Activated B cell treated with CpG ODN at 0.5 μM for 24 hours (primary cell): ENCODE measurements around the gene POLR1D. TPM values are rescaled to one million over a fixed set of nuclear protein-coding genes. Genes with fewer than 3 reads are reported as not detected.

Experiments
- ATAC-seq: fragments of 200-7000 bp; cut with Tn5 transposase; one replicate; pipeline ENCODE4 v1.10.0; 2021; ENCODE audit warnings: low read depth, mild to moderate bottlenecking, moderate library complexity
- CTCF ChIA-PET: fragments of 350-600 bp; sonication (Branson Sonifier 250); formaldehyde crosslinking; loops from one replicate; lab custom pipeline; 2021; ENCODE audit warnings: antibody characterized with exemption; lab: Charles Lee
- POLR2A ChIA-PET: fragments of 350-600 bp; sonication (Branson Sonifier 250); formaldehyde crosslinking; loops from one replicate; lab custom pipeline; 2021; ENCODE audit warnings: antibody characterized with exemption; lab: Charles Lee
- DNase-seq: peaks from one replicate; pipeline ENCODE4 v3.0.0; 2022
- H3K27ac Mint-ChIP-seq: one replicate; pipeline ENCODE4 v1.8.0; 2020; ENCODE audit warnings: mixed read lengths
- H3K27me3 Mint-ChIP-seq: one replicate; pipeline ENCODE4 v1.8.0; 2021; ENCODE audit warnings: mixed read lengths
- H3K36me3 Mint-ChIP-seq: one replicate; pipeline ENCODE4 v1.8.0; 2021; ENCODE audit warnings: low read depth, mixed read lengths
- H3K4me1 Mint-ChIP-seq: one replicate; pipeline ENCODE4 v1.8.0; 2021; ENCODE audit warnings: mixed read lengths
- H3K4me3 Mint-ChIP-seq: one replicate; pipeline ENCODE4 v1.8.0; 2020; ENCODE audit warnings: mild to moderate bottlenecking, mixed read lengths
- H3K9me3 Mint-ChIP-seq: one replicate; pipeline ENCODE4 v1.8.0; 2020; ENCODE audit warnings: mixed read lengths
- intact Hi-C: fragments of 100-400 bp; cut with micrococcal nuclease; formaldehyde crosslinking; loops from one replicate; pipeline ENCODE4 v1.15.1; 2024
- total RNA-seq: library from RNA; stranded (reverse); gene quantifications from 2 replicates; pipeline ENCODE4 v1.2.3, GENCODE V29; 2022
- TF ChIP-seq, protein P1 (sequence below): fragments of 200-600 bp; IDR thresholded peaks from one replicate; pipeline ENCODE4 v1.8.0; 2022; ENCODE audit warnings: antibody characterized with exemption, mild to moderate bottlenecking

Gene POLR1D
- total RNA-seq, 1 donor from 2014 or later: 121 TPM

DNA sequence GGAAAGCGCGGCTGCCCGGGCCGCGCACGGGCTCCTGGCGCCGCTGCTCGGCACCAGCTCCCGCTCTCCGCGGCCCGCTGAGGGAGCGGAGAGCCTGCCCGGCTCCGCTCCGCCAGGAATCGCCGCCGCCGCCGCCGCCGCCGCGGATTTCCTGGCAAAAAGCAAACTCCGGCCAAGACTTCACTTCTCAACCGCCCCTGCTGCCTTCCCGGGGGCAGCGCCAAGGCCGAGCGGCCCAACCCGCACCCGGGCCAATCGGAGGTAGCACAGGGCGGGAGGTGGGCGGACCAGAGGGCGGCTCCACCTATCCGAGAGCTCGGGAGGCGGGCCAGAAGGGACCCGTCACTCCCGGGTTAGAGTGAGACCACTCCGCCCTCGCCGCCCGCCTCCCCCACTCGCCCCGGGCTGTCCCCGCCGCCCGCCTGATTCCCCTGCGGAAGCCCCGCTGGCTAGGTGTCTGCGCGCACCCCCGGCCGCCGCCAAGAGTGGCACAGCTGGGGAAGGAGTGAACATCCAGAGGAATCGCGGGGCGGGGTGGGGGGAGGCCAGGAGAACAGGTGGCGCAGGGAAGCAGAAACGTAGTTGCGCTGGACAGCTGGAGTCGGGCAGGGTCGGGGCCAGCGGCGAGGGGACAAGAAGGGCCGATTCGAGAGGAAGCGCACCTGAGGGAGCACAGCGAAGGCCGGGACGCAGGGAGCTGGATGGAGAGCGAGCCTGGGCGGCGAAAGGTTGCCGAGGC is 1.1 kb upstream of the POLR1D start, which contains the start of gene LNX2:
Gene LNX2 (minus strand): TSS at position 153 of the 739 bp plus-strand sequence. CDS start 38,826 bp downstream, outside the sequence.
- ATAC-seq (peak; percentile 87), DNase-seq (peak; percentile 97)
- peak within 1 kb of the TSS; percentile 93 for H3K27ac Mint-ChIP-seq
- TF ChIP-seq, protein P1, sequence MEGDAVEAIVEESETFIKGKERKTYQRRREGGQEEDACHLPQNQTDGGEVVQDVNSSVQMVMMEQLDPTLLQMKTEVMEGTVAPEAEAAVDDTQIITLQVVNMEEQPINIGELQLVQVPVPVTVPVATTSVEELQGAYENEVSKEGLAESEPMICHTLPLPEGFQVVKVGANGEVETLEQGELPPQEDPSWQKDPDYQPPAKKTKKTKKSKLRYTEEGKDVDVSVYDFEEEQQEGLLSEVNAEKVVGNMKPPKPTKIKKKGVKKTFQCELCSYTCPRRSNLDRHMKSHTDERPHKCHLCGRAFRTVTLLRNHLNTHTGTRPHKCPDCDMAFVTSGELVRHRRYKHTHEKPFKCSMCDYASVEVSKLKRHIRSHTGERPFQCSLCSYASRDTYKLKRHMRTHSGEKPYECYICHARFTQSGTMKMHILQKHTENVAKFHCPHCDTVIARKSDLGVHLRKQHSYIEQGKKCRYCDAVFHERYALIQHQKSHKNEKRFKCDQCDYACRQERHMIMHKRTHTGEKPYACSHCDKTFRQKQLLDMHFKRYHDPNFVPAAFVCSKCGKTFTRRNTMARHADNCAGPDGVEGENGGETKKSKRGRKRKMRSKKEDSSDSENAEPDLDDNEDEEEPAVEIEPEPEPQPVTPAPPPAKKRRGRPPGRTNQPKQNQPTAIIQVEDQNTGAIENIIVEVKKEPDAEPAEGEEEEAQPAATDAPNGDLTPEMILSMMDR: no peak
- intact Hi-C loops: loop anchor here (1.0 to 5.0 kb wide), 10 partner anchors 58 to 1037 kb away; partner anchors contain the start of genes MTIF3, PAN3, POMP and RPL21
- H3K4me1 Mint-ChIP-seq: peaks cover 54% of the 10 kb centered on the region
- peak within 1 kb of the TSS; percentile 93 for H3K4me3 Mint-ChIP-seq
- H3K36me3 Mint-ChIP-seq: peaks cover 32% of the 10 kb centered on the region
- POLR2A ChIA-PET: interaction anchor here (0.6 to 4.0 kb wide), 31 partner anchors 8 to 1496 kb away, joined by 3 to 84 read pairs (median 5); partner anchors contain the start of genes GTF3A, MTIF3 and SLC46A3
- no peaks in the 10 kb centered on the region for H3K27me3 Mint-ChIP-seq
- no peaks in the 10 kb centered on the region for H3K9me3 Mint-ChIP-seq
- CTCF ChIA-PET: interaction anchor here (1.2 to 1.8 kb wide), 3 partner anchors 13 to 258 kb away, joined by 3 to 4 read pairs (median 3); no protein-coding TSS in a partner anchor

DNA sequence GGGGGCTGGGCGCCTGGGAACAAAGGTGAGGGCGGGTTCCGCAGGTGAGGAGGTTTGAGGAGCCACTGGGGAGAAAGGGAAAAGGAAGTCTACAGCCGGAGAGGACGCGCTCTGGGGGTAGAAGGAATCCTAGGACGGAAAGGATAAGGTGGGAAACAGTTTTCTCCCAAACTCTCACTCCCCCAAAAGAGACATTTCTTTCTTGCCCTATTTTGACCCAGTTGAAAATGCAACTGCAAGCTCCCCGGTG is 651 bp upstream of the POLR1D start:
- no peak for ATAC-seq
- Mint-ChIP-seq H3K4me3 (peak overlapping the region; percentile 93), H3K9me3 (no peaks in the 10 kb centered on the region), H3K4me1 (peaks cover 57% of the 10 kb centered on the region), H3K36me3 (peaks cover 36% of the 10 kb centered on the region), H3K27ac (peak overlapping the region; percentile 93), H3K27me3 (no peaks in the 10 kb centered on the region)
- ChIA-PET CTCF (interaction anchor here (1.2 kb wide), 1 partner anchor 259 kb away, joined by 3 read pairs; no protein-coding TSS in a partner anchor), POLR2A (interaction anchor here (0.6 to 4.0 kb wide), 27 partner anchors 9 to 1497 kb away, joined by 3 to 84 read pairs (median 5); partner anchors contain the start of genes GTF3A, MTIF3 and SLC46A3)
- DNase-seq: no peak
- TF ChIP-seq, protein P1: no peak
- intact Hi-C loops: loop anchor here (1.0 to 5.0 kb wide), 7 partner anchors 58 to 1036 kb away; partner anchors contain the start of gene POMP

DNA sequence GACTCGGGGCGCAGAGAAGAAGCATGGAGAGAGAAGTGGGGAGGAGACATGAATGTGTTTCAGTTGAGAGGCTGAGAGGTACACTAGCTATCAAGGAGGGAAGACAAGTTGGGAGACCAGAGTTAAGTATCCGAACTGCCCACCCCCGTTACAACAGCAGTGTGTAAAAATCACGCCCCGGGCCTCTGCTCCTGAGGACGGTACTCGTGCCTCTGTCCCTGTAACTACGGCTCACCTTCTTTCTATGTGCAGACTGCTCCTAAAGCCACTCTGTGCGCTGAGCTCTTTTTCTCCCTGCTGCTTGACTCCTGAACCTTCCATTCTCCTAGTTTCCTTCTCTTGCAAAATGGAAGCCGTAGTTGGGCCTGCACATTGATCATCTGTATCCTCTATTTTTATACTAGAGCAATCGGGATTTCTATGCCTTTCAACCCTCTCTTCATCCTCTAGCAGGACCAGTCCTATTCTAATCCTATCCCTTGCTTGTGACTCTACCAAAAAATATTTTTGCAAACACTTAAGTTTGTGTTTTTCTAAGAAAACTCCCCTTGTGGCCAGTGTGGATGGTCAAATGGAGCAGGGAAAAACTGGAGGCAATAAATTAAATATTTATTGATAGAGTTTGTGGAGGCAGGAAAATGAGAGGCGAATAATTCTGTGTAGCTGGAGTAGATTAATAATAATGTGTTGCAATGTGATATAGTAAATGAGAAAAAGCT is 569 bp downstream of the POLR1D start:
- POLR2A ChIA-PET: interaction anchor here (0.5 to 4.0 kb wide), 7 partner anchors 148 to 517 kb away, joined by 3 to 84 read pairs (median 8); partner anchors contain the start of gene MTIF3
- H3K4me1 Mint-ChIP-seq: peaks cover 65% of the 10 kb centered on the region
- H3K9me3 Mint-ChIP-seq: no peaks in the 10 kb centered on the region
- intact Hi-C loops: loop anchor here (5.0 kb wide), 2 partner anchors 835 to 1035 kb away; partner anchors contain the start of gene POMP
- CTCF ChIA-PET: interaction anchor here (0.7 kb wide), 1 partner anchor 196 kb away, joined by 3 read pairs; no protein-coding TSS in a partner anchor
- TF ChIP-seq, protein P1: no peak
- peak overlapping the region; percentile 91 for H3K4me3 Mint-ChIP-seq
- no peak for DNase-seq
- H3K27me3 Mint-ChIP-seq: no peaks in the 10 kb centered on the region
- no peak for ATAC-seq
- H3K27ac Mint-ChIP-seq: peak overlapping the region; percentile 88
- peaks cover 43% of the 10 kb centered on the region for H3K36me3 Mint-ChIP-seq

DNA sequence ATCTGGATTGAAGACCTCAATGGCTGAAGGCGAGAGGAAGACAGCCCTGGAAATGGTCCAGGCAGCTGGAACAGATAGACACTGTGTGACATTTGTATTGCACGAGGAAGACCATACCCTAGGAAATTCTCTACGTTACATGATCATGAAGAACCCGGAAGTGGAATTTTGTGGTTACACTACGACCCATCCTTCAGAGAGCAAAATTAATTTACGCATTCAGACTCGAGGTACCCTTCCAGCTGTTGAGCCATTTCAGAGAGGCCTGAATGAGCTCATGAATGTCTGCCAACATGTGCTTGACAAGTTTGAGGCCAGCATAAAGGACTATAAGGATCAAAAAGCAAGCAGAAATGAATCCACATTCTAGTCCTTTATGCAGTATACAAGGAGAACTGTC is 1.2 kb downstream of the POLR1D start:
- Mint-ChIP-seq H3K27me3 (no peaks in the 10 kb centered on the region), H3K4me1 (peaks cover 61% of the 10 kb centered on the region), H3K9me3 (no peaks in the 10 kb centered on the region), H3K4me3 (peak overlapping the region; percentile 91), H3K36me3 (peaks cover 48% of the 10 kb centered on the region), H3K27ac (no peak overlapping the region)
- intact Hi-C loops: loop anchor here (5.0 kb wide), 2 partner anchors 836 to 1034 kb away; partner anchors contain the start of gene POMP
- ChIA-PET CTCF (interaction anchor here (0.7 kb wide), 1 partner anchor 197 kb away, joined by 3 read pairs; no protein-coding TSS in a partner anchor), POLR2A (interaction anchor here (0.5 to 4.0 kb wide), 7 partner anchors 149 to 517 kb away, joined by 3 to 84 read pairs (median 8); partner anchors contain the start of gene MTIF3)
- TF ChIP-seq, protein P1: no peak
- ATAC-seq (no peak), DNase-seq (no peak)
